HUES48 (cell line): Measurements from ENCODE around the gene OPHN1.
"Not testable (repeated sequence)": the region's sequence is repeated elsewhere in the genome, so short reads cannot be mapped to it uniquely, and the experiment has no call there.

Experiments used
- H3K27ac ChIP-seq: one replicate; pipeline ENCODE4 v1.7.0; 2013; ENCODE audit warnings: low read depth, low read length, inconsistent platforms
- H3K27me3 ChIP-seq: 2 replicates; pipeline ENCODE4 v1.6.1; 2013; ENCODE audit warnings: mild to moderate bottlenecking, low read length; ENCODE audit not compliant: control insufficient read depth, insufficient read depth
- H3K36me3 ChIP-seq: 2 replicates; pipeline ENCODE4 v1.6.1; 2013; ENCODE audit warnings: low read length; ENCODE audit not compliant: control insufficient read depth, insufficient read depth
- H3K4me1 ChIP-seq: 2 replicates; pipeline ENCODE4 v1.6.1; 2013; ENCODE audit warnings: mild to moderate bottlenecking, low read length; ENCODE audit not compliant: control insufficient read depth, insufficient read depth
- H3K4me3 ChIP-seq: 2 replicates; pipeline ENCODE4 v1.5.1; 2013; ENCODE audit warnings: mild to moderate bottlenecking, low read depth, low read length
- H3K9ac ChIP-seq: 2 replicates; pipeline ENCODE4 v1.6.1; 2013; ENCODE audit warnings: mild to moderate bottlenecking, low read depth, low read length, moderate library complexity
- H3K9me3 ChIP-seq: 2 replicates; pipeline ENCODE4 v1.6.1; 2013; ENCODE audit warnings: low read length; ENCODE audit not compliant: control insufficient read depth, insufficient read depth

The OPHN1 gene

GRCh38 chrX:68077378-68077777, 355.9 kb downstream of the OPHN1 start:
- Histone ChIP-seq H3K9ac (no peak overlapping the region), H3K4me1 (no peaks in the 10 kb centered on the region), H3K4me3 (no peak overlapping the region), H3K27ac (no peak overlapping the region), H3K9me3 (peaks cover 47% of the 10 kb centered on the region), H3K27me3 (no peaks in the 10 kb centered on the region), H3K36me3 (no peaks in the 10 kb centered on the region)

GRCh38 chrX:68072041-68072440, 361.3 kb downstream of the OPHN1 start:
- H3K4me3 ChIP-seq: no peak overlapping the region
- no peak overlapping the region for H3K27ac ChIP-seq
- H3K9ac ChIP-seq: no peak overlapping the region
- peaks cover 29% of the 10 kb centered on the region for H3K9me3 ChIP-seq
- H3K36me3 ChIP-seq: no peaks in the 10 kb centered on the region
- no peaks in the 10 kb centered on the region for H3K27me3 ChIP-seq
- no peaks in the 10 kb centered on the region for H3K4me1 ChIP-seq

GRCh38 chrX:68070119-68070518, 363.2 kb downstream of the OPHN1 start:
- H3K27ac ChIP-seq, H3K36me3 ChIP-seq, H3K27me3 ChIP-seq, H3K9ac ChIP-seq, H3K4me1 ChIP-seq, H3K4me3 ChIP-seq: not testable (repeated sequence)
- peaks cover 43% of the 10 kb centered on the region for H3K9me3 ChIP-seq

- Histone ChIP-seq H3K36me3 (no peaks in the 10 kb centered on the region), H3K27ac (no peak overlapping the region), H3K9me3 (peaks cover 36% of the 10 kb centered on the region)
These were observed 372.1 kb downstream of the OPHN1 start for GRCh38 chrX:68061206-68061535.

GRCh38 chrX:68060506-68061205, 372.6 kb downstream of the OPHN1 start:
- H3K4me3 ChIP-seq: no peak overlapping the region
- no peak overlapping the region for H3K27ac ChIP-seq
- H3K9me3 ChIP-seq: peaks cover 31% of the 10 kb centered on the region

More at GRCh38 chrX:68061206-68061535, 372.1 kb downstream of the OPHN1 start:
- H3K4me1 ChIP-seq: peaks cover 16% of the 10 kb centered on the region; the same call in 1 of the 2 replicates
- no peak overlapping the region for H3K4me3 ChIP-seq
- H3K27me3 ChIP-seq: no peaks in the 10 kb centered on the region
- no peak overlapping the region for H3K9ac ChIP-seq

GRCh38 chrX:68059469-68059868, 373.8 kb downstream of the OPHN1 start:
- no peaks in the 10 kb centered on the region for H3K36me3 ChIP-seq
- no peak overlapping the region for H3K9ac ChIP-seq
- H3K27ac ChIP-seq: no peak overlapping the region
- no peaks in the 10 kb centered on the region for H3K27me3 ChIP-seq
- H3K4me3 ChIP-seq: no peak overlapping the region
- H3K4me1 ChIP-seq: peaks cover 16% of the 10 kb centered on the region; the same call in 1 of the 2 replicates
- H3K9me3 ChIP-seq: peaks cover 26% of the 10 kb centered on the region

More at GRCh38 chrX:68060506-68061205, 372.6 kb downstream of the OPHN1 start:
- no peaks in the 10 kb centered on the region for H3K27me3 ChIP-seq
- H3K9ac ChIP-seq: no peak overlapping the region
- no peaks in the 10 kb centered on the region for H3K36me3 ChIP-seq
- peaks cover 16% of the 10 kb centered on the region; the same call in 1 of the 2 replicates for H3K4me1 ChIP-seq

- H3K36me3 ChIP-seq: no peaks in the 10 kb centered on the region
- H3K4me1 ChIP-seq: no peaks in the 10 kb centered on the region
- no peak overlapping the region for H3K27ac ChIP-seq
- H3K9me3 ChIP-seq: peaks cover 39% of the 10 kb centered on the region; the same call in 1 of the 2 replicates
- no peaks in the 10 kb centered on the region for H3K27me3 ChIP-seq
- no peak overlapping the region for H3K9ac ChIP-seq
- no peak overlapping the region for H3K4me3 ChIP-seq
These were observed 383.8 kb downstream of the OPHN1 start for GRCh38 chrX:68049466-68049865.

GRCh38 chrX:68048774-68049173, 384.5 kb downstream of the OPHN1 start:
- H3K27me3 ChIP-seq: no peaks in the 10 kb centered on the region
- H3K4me3 ChIP-seq: no peak overlapping the region
- no peak overlapping the region for H3K27ac ChIP-seq
- H3K36me3 ChIP-seq: no peaks in the 10 kb centered on the region
- no peaks in the 10 kb centered on the region for H3K4me1 ChIP-seq
- peaks cover 35% of the 10 kb centered on the region; the same call in 1 of the 2 replicates for H3K9me3 ChIP-seq
- H3K9ac ChIP-seq: no peak overlapping the region

GRCh38 chrX:68045008-68045577, 388.2 kb downstream of the OPHN1 start:
- H3K36me3 ChIP-seq: no peaks in the 10 kb centered on the region
- peaks cover 26% of the 10 kb centered on the region for H3K9me3 ChIP-seq
- H3K9ac ChIP-seq: no peak overlapping the region
- no peaks in the 10 kb centered on the region for H3K27me3 ChIP-seq
- no peak overlapping the region for H3K4me3 ChIP-seq
- H3K27ac ChIP-seq: no peak overlapping the region
- H3K4me1 ChIP-seq: peaks cover 14% of the 10 kb centered on the region

- H3K4me1 ChIP-seq: peaks cover 14% of the 10 kb centered on the region
These were observed 389.4 kb downstream of the OPHN1 start for GRCh38 chrX:68043713-68044438.

GRCh38 chrX:68041110-68041509, 392.2 kb downstream of the OPHN1 start:
- H3K4me1 ChIP-seq: peaks cover 14% of the 10 kb centered on the region
- H3K27me3 ChIP-seq: no peaks in the 10 kb centered on the region

More at GRCh38 chrX:68043713-68044438, 389.4 kb downstream of the OPHN1 start:
- Histone ChIP-seq H3K9me3 (peaks cover 27% of the 10 kb centered on the region), H3K27me3 (no peaks in the 10 kb centered on the region), H3K27ac (no peak overlapping the region), H3K4me3 (no peak overlapping the region), H3K9ac (no peak overlapping the region), H3K36me3 (no peaks in the 10 kb centered on the region)

More at GRCh38 chrX:68041110-68041509, 392.2 kb downstream of the OPHN1 start:
- Histone ChIP-seq H3K36me3 (no peaks in the 10 kb centered on the region), H3K9ac (no peak overlapping the region), H3K9me3 (peaks cover 31% of the 10 kb centered on the region), H3K4me3 (no peak overlapping the region), H3K27ac (peak overlapping the region; percentile 45)
